ENCODE results near the gene CDH7. TPM values are rescaled to one million over a fixed set of nuclear protein-coding genes. Genes with fewer than 3 reads are reported as not detected.

Gene CDH7
- total RNA-seq, 1 experiment from 2014 or later, result not detected

DNA sequence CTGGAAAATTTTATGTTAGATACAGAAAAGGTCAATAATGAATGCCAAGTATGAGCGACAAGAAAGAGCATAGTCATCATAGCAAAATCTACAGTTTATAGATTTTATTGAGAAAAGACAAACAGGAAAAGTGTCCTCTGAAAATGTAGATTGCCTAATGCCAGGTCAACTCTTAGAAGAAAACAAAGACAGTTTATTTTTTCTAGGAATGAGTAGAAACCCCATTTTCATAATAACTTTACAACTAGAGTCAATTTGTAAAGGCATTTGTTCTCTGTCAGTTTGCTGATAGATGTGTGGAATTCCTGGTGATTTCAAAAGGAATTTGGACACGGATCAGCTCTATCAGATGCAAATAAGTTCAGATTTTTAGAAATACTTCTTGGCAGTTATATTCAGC, 16.6 kb downstream of the CDH7 start:
- in situ Hi-C loops (cut with HindIII; ENCODE audit: low pct_unique_long_range_greater_than_20kb, low sequenced_read_pairs), result no loop called here
- BruUV-seq (replicated peaks), result no TSS peak
- no peaks in the 10 kb centered on the region for H3K36me3 ChIP-seq (ENCODE audit: control insufficient read depth, insufficient read depth, low read length)

DNA sequence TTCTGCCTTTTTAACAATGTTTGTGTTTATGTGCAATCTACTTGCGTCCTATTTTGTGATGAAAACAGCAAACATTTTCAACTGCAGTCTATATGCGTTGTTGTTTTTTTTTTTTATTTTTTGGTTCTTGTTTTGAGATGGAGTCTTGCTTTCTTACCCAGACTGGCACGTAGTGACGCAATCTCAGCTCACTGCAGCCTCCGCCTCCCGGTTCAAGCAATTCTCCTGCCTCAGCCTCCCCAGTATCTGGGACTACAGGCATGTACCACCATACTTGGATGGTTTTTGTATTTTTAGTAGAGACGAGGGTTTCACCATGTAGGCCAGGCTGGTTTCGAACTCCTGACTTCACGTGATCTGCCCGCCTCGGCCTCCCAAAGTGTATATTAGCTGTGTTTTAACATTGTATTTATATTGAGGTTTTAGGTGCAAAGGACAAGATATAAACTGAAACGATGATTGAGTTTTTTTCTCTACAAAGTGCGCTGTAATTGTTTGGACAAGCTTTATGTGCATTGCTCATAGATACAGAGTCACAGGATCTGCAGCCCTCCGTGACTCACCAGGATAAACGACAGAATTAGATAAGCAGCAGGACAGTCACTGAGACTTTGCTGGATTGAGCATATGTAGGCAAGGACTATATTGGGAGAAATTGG, 17.4 kb downstream of the CDH7 start:
- Histone ChIP-seq H3K9me3 (ENCODE audit: control insufficient read depth, insufficient read depth, low read depth, low read length) (no peaks in the 10 kb centered on the region), H3K27ac (ENCODE audit: low read length) (no peak overlapping the region), H3K36me3 (ENCODE audit: control insufficient read depth, insufficient read depth, low read length) (no peaks in the 10 kb centered on the region), H3K27me3 (ENCODE audit: control insufficient read depth, insufficient read depth, low read length) (no peaks in the 10 kb centered on the region), H3K4me1 (ENCODE audit: control insufficient read depth, insufficient read depth, low read length) (no peaks in the 10 kb centered on the region), H3K4me3 (ENCODE audit: low read depth in 2 of 2, low read length in 2 of 2) (no peak overlapping the region)
- POLR2A ChIA-PET, result no interaction called here
- no peak for TF ChIP-seq TCF7L2 (IDR thresholded peaks at IDR 0.05; ENCODE audit: low read depth, low read length)
- TF ChIP-seq SIN3A (IDR thresholded peaks at IDR 0.05; ENCODE audit: borderline replicate concordance, insufficient read depth, low read depth, low read length), result no peak
- TF ChIP-seq, protein P1, sequence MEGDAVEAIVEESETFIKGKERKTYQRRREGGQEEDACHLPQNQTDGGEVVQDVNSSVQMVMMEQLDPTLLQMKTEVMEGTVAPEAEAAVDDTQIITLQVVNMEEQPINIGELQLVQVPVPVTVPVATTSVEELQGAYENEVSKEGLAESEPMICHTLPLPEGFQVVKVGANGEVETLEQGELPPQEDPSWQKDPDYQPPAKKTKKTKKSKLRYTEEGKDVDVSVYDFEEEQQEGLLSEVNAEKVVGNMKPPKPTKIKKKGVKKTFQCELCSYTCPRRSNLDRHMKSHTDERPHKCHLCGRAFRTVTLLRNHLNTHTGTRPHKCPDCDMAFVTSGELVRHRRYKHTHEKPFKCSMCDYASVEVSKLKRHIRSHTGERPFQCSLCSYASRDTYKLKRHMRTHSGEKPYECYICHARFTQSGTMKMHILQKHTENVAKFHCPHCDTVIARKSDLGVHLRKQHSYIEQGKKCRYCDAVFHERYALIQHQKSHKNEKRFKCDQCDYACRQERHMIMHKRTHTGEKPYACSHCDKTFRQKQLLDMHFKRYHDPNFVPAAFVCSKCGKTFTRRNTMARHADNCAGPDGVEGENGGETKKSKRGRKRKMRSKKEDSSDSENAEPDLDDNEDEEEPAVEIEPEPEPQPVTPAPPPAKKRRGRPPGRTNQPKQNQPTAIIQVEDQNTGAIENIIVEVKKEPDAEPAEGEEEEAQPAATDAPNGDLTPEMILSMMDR (IDR thresholded peaks at IDR 0.05), result no peak
- no peak for TF ChIP-seq POLR2AphosphoS5 (IDR thresholded peaks at IDR 0.05; ENCODE audit: low read depth, low read length)
- intact Hi-C loops (cut with micrococcal nuclease; ENCODE audit: unreplicated experiment) (no loop called here), in situ Hi-C loops (cut with HindIII; ENCODE audit: low pct_unique_long_range_greater_than_20kb, low sequenced_read_pairs) (no loop called here)
- peak; percentile 41 for DNase-seq (ENCODE audit: low read depth, low spot score)
- ATAC-seq, result peak; percentile 82
- BruUV-seq (replicated peaks), result no TSS peak
- CTCF ChIA-PET, result no interaction called here

More for the DNA sequence above, 16.6 kb downstream of the CDH7 start:
- DNase-seq (ENCODE audit: low read depth, low spot score) (no peak), ATAC-seq (no peak)
- Histone ChIP-seq H3K4me3 (ENCODE audit: low read depth in 2 of 2, low read length in 2 of 2) (no peak overlapping the region), H3K9me3 (ENCODE audit: control insufficient read depth, insufficient read depth, low read depth, low read length) (no peaks in the 10 kb centered on the region), H3K4me1 (ENCODE audit: control insufficient read depth, insufficient read depth, low read length) (no peaks in the 10 kb centered on the region), H3K27ac (ENCODE audit: low read length) (no peak overlapping the region), H3K27me3 (ENCODE audit: control insufficient read depth, insufficient read depth, low read length) (no peaks in the 10 kb centered on the region)
- intact Hi-C loops (cut with micrococcal nuclease; ENCODE audit: unreplicated experiment), result no loop called here
- ChIA-PET CTCF (no interaction called here), POLR2A (no interaction called here)
- TF ChIP-seq, protein P2, sequence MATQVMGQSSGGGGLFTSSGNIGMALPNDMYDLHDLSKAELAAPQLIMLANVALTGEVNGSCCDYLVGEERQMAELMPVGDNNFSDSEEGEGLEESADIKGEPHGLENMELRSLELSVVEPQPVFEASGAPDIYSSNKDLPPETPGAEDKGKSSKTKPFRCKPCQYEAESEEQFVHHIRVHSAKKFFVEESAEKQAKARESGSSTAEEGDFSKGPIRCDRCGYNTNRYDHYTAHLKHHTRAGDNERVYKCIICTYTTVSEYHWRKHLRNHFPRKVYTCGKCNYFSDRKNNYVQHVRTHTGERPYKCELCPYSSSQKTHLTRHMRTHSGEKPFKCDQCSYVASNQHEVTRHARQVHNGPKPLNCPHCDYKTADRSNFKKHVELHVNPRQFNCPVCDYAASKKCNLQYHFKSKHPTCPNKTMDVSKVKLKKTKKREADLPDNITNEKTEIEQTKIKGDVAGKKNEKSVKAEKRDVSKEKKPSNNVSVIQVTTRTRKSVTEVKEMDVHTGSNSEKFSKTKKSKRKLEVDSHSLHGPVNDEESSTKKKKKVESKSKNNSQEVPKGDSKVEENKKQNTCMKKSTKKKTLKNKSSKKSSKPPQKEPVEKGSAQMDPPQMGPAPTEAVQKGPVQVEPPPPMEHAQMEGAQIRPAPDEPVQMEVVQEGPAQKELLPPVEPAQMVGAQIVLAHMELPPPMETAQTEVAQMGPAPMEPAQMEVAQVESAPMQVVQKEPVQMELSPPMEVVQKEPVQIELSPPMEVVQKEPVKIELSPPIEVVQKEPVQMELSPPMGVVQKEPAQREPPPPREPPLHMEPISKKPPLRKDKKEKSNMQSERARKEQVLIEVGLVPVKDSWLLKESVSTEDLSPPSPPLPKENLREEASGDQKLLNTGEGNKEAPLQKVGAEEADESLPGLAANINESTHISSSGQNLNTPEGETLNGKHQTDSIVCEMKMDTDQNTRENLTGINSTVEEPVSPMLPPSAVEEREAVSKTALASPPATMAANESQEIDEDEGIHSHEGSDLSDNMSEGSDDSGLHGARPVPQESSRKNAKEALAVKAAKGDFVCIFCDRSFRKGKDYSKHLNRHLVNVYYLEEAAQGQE (IDR thresholded peaks at IDR 0.05; ENCODE audit: insufficient read depth in 1 of 2, low read depth in 2 of 2, low read length in 1 of 2), result no peak

DNA sequence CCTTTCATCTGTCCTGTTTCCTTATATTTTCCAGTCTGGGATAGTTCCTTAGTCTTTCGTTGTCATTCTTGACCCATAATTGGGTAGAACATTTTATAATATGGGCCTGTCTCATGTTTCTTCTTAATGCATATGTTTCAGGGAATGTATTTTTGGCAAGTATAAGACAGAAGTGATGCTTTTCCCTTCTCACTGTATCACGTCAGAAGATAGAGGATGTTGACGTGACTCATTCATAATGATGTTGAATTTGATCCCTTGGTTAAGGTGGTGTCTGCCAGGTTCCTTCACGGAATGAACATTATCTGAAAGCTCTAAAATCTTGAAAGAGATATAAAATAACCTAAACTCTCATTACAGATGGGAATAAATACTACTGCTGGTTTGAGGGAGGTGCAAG, 18.8 kb downstream of the CDH7 start:
- POLR2A ChIA-PET, result no interaction called here
- CTCF ChIA-PET, result no interaction called here
- Histone ChIP-seq H3K27ac (ENCODE audit: low read length) (no peak overlapping the region), H3K4me1 (ENCODE audit: control insufficient read depth, insufficient read depth, low read length) (no peaks in the 10 kb centered on the region), H3K36me3 (ENCODE audit: control insufficient read depth, insufficient read depth, low read length) (no peaks in the 10 kb centered on the region), H3K4me3 (ENCODE audit: low read depth in 2 of 2, low read length in 2 of 2) (no peak overlapping the region), H3K27me3 (ENCODE audit: control insufficient read depth, insufficient read depth, low read length) (no peaks in the 10 kb centered on the region), H3K9me3 (ENCODE audit: control insufficient read depth, insufficient read depth, low read depth, low read length) (no peaks in the 10 kb centered on the region)
- intact Hi-C loops (cut with micrococcal nuclease; ENCODE audit: unreplicated experiment), result no loop called here
- DNase-seq (ENCODE audit: low read depth, low spot score) (no peak), ATAC-seq (no peak)
- in situ Hi-C loops (cut with HindIII; ENCODE audit: low pct_unique_long_range_greater_than_20kb, low sequenced_read_pairs), result no loop called here
- BruUV-seq (replicated peaks), result no TSS peak
- TF ChIP-seq POLR2AphosphoS5 (IDR thresholded peaks at IDR 0.05; ENCODE audit: low read depth, low read length) (no peak), SIN3A (IDR thresholded peaks at IDR 0.05; ENCODE audit: borderline replicate concordance, insufficient read depth, low read depth, low read length) (no peak), TCF7L2 (IDR thresholded peaks at IDR 0.05; ENCODE audit: low read depth, low read length) (no peak)
- TF ChIP-seq, protein P2 (IDR thresholded peaks at IDR 0.05; ENCODE audit: insufficient read depth in 1 of 2, low read depth in 2 of 2, low read length in 1 of 2), result no peak
- TF ChIP-seq, protein P1 (IDR thresholded peaks at IDR 0.05), result no peak
